K562 (cell line): Measurements from ENCODE around the gene PITX2. TPM values are rescaled to one million over a fixed set of nuclear protein-coding genes. Genes with fewer than 3 reads are reported as not detected.

Source experiments
- ATAC-seq: fragments of 200-7000 bp; cut with Tn5 transposase; 3 replicates; pipeline ENCODE4 v1.9.1; 2020; ENCODE audit warnings: moderate library complexity
- BruUV-seq: library from RNA; stranded (reverse); fragments of 400-500 nt; replicated peaks from 2 replicates; lab custom pipeline; 2021; lab: Mats Ljungman, UMichigan
- CTCF ChIA-PET: fragments of 300-600 bp; formaldehyde crosslinking; extraction: SDS; loops from one replicate; lab custom pipeline; 2021; ENCODE audit warnings: low intra/inter-chr PET ratio; lab: Yijun Ruan, JAX
- POLR2A ChIA-PET: fragments of 300-600, 350-650 bp; sonication (Branson Sonifier 250); formaldehyde crosslinking; extraction: SDS; loops from one replicate; lab custom pipeline; 2021; ENCODE audit warnings: antibody characterized with exemption, inconsistent platforms; lab: Yijun Ruan, JAX
- DNase-seq, 4 experiments: peaks; one replicate each; pipeline versions ENCODE4 v3.0.0 to v3.0.0-alpha.2; 2011 to 2018; ENCODE audit warnings: low spot score in 3 of 4, mixed read lengths in 3 of 4; ENCODE audit errors: extremely low read depth in 1 of 4
- FAIRE-seq: peaks from 2 replicates; lab custom pipeline; 2011; peaks lifted over from hg19 to GRCh38; lab: Jason Lieb, UNC
- H2AFZ ChIP-seq: 2 replicates; pipeline ENCODE4 v1.6.0; 2011; ENCODE audit warnings: low read depth, low read length, control low read depth, inconsistent platforms
- H3K27ac ChIP-seq: fragments of 200-600 bp; 3 replicates; pipeline ENCODE4 v1.8.0; 2011; ENCODE audit warnings: low read depth, mild to moderate bottlenecking, control low read depth, inconsistent platforms, low read length, moderate library complexity, mixed read lengths; ENCODE audit errors: extremely low read depth
- H3K27me3 ChIP-seq, 2 experiments: fragments of 300-600 bp in 1 of 2; 2 replicates in 1 of 2; 3 replicates in 1 of 2; pipeline versions ENCODE4 v1.6.0 to v1.8.0; 2011; ENCODE audit warnings: inconsistent platforms in 2 of 2, low read length in 2 of 2, mild to moderate bottlenecking in 1 of 2, mixed read lengths in 1 of 2, moderate library complexity in 1 of 2; ENCODE audit not compliant: control insufficient read depth in 2 of 2, insufficient read depth in 2 of 2
- H3K36me3 ChIP-seq: fragments of 300-600 bp; 3 replicates; pipeline ENCODE4 v1.8.0; 2011; ENCODE audit warnings: mild to moderate bottlenecking, low read length, inconsistent platforms; ENCODE audit not compliant: control insufficient read depth, insufficient read depth
- H3K4me1 ChIP-seq, 2 experiments: fragments of 200-600 bp in 1 of 2; replicated peaks in 1 of 2; 2 replicates in 1 of 2; 3 replicates in 1 of 2; pipeline versions ENCODE4 v1.5.1 to v1.8.0; 2011; ENCODE audit warnings: inconsistent platforms in 2 of 2, low read length in 2 of 2, mild to moderate bottlenecking in 1 of 2, mixed read lengths in 1 of 2, moderate library complexity in 1 of 2; ENCODE audit not compliant: control insufficient read depth in 2 of 2, insufficient read depth in 2 of 2
- H3K4me2 ChIP-seq: 2 replicates; pipeline ENCODE4 v1.6.1; 2011; ENCODE audit warnings: low read length, control low read depth, inconsistent platforms, mixed read lengths; ENCODE audit not compliant: insufficient read depth
- H3K4me3 ChIP-seq: fragments of 200-600 bp; sonication (generic), shearing (Covaris generic); 2 replicates; pipeline ENCODE4 v1.5.1; 2016; ENCODE audit warnings: control low read depth, inconsistent platforms
- H3K79me2 ChIP-seq: fragments of 200-600 bp; 3 replicates; pipeline ENCODE4 v1.8.0; 2011; ENCODE audit warnings: low read length, inconsistent platforms; ENCODE audit not compliant: control insufficient read depth, insufficient read depth
- H3K9ac ChIP-seq, 2 experiments: 2 replicates each; pipeline versions ENCODE4 v1.6.0 to v1.6.1; 2011; ENCODE audit warnings: low read depth in 2 of 2, low read length in 2 of 2, control low read depth in 1 of 2, inconsistent platforms in 1 of 2, mild to moderate bottlenecking in 1 of 2, mixed read lengths in 1 of 2; ENCODE audit not compliant: insufficient read depth in 1 of 2
- H3K9me1 ChIP-seq: one replicate; pipeline ENCODE4 v1.6.0; 2011; ENCODE audit warnings: inconsistent platforms, mild to moderate bottlenecking, low read length, moderate library complexity; ENCODE audit not compliant: control insufficient read depth, insufficient read depth
- H3K9me3 ChIP-seq: replicated peaks from 2 replicates; pipeline ENCODE4 v1.5.1; 2011; ENCODE audit warnings: low read depth, low read length, inconsistent platforms; ENCODE audit not compliant: control insufficient read depth, insufficient read depth
- H4K20me1 ChIP-seq: replicated peaks from 2 replicates; pipeline ENCODE4 v1.6.1; 2011; ENCODE audit warnings: low read length, inconsistent platforms, mixed read lengths; ENCODE audit not compliant: control insufficient read depth, insufficient read depth
- DACH1 ChIP-seq: fragments of 450-650 bp; IDR thresholded peaks from 2 replicates; pipeline ENCODE4 v1.6.1; 2018; ENCODE audit not compliant: partially characterized antibody
- KLF16 ChIP-seq: IDR thresholded peaks from 2 replicates; pipeline ENCODE4 v1.6.1; 2016; ENCODE audit warnings: antibody characterized with exemption
- POLR2AphosphoS2 ChIP-seq: IDR thresholded peaks from 2 replicates; pipeline ENCODE4 v1.6.1; 2012; ENCODE audit warnings: low read length, improper control_type of control experiment
- SETDB1 ChIP-seq: IDR thresholded peaks from one replicate; pipeline ENCODE4 v1.6.1; 2012; ENCODE audit warnings: low read length, control low read depth, inconsistent platforms
- SMARCA4 ChIP-seq: fragments of 450-650 bp; IDR thresholded peaks from 2 replicates; pipeline ENCODE4 v1.6.1; 2016
- ZNF134 ChIP-seq: fragments of 250-450 bp; sonication (Bioruptor Pico); conservative IDR thresholded peaks from 2 replicates; pipeline ENCODE4 v1.4.0; 2020
- WGBS: fragments of 100-300 bp; shearing (Covaris generic); methylation state at CpG from one replicate; pipeline ENCODE4 v1.1.6; 2016; ENCODE audit warnings: low coverage, mixed read lengths; ENCODE audit not compliant: insufficient coverage; ENCODE audit errors: missing lambda C conversion rate; 5-methylcytosine and 5-hydroxymethylcytosine counted together
- in situ Hi-C: fragments of 300-500 bp; cut with MboI; formaldehyde crosslinking; loops from 4 replicates; pipeline ENCODE4 v1.15.0; 2018; ENCODE audit warnings: inconsistent platforms, mixed read lengths
- intact Hi-C: fragments of 100-400 bp; cut with micrococcal nuclease; formaldehyde crosslinking; loops from 2 replicates; pipeline ENCODE4 v1.14.2; 2022
- polyA plus RNA-seq, 8 experiments: library from polyadenylated mRNA; depleted of rRNA in 4 of 8; stranded (reverse) in 5 of 8; unstranded in 3 of 8; fragments of >200 nt; fragmentation: Nextera tagmentation in 2 of 8; fragmentation: Illumina TruSeq in 1 of 8; extraction: Ambion mirVana in 2 of 8; extraction: Trizol in 1 of 8; gene quantifications; 2 replicates each; pipeline versions ENCODE4 v1.2.1 to v1.2.3, GENCODE V29; 2011 to 2014; ENCODE audit warnings: inconsistent platforms in 1 of 8, missing spikeins in 1 of 8
- total RNA-seq, 7 experiments: library from RNA; depleted of rRNA in 6 of 7; stranded (reverse); fragments of >200 nt in 6 of 7; fragmentation: Illumina TruSeq in 2 of 7; extraction: Trizol in 2 of 7; gene quantifications; 2 replicates each; pipeline versions ENCODE4 v1.2.1 to v1.2.3, GENCODE V29; 2011 to 2021; ENCODE audit warnings: low replicate concordance in 1 of 7
- TF ChIP-seq, protein P1 (sequence below): sonication (generic); formaldehyde crosslinking; IDR thresholded peaks from 2 replicates; pipeline ENCODE4 v1.8.0; 2022; ENCODE audit warnings: missing genetic modification reagents, mild to moderate bottlenecking, borderline replicate concordance
- TF ChIP-seq, protein P2 (sequence below): fragments of 250-450 bp; sonication (Bioruptor Pico); IDR thresholded peaks from 2 replicates; pipeline ENCODE4 v1.6.1; 2021; ENCODE audit warnings: mild to moderate bottlenecking
- TF ChIP-seq, protein P3 (sequence below): fragments of 250-450 bp; sonication (Bioruptor Pico); IDR thresholded peaks from 2 replicates; pipeline ENCODE4 v1.4.0; 2020; ENCODE audit warnings: mild to moderate bottlenecking, moderate library complexity, borderline replicate concordance
- TF ChIP-seq, protein P4 (sequence below), 3 experiments: fragments of 200-800 bp in 1 of 3; sonication (Bioruptor generic) in 1 of 3; sonication (generic) in 1 of 3; formaldehyde crosslinking in 1 of 3; IDR thresholded peaks; 2 replicates each; pipeline versions ENCODE4 v1.6.1 to v1.8.0; 2016 to 2022; ENCODE audit warnings: mild to moderate bottlenecking in 2 of 3, missing compliant biosample characterization in 2 of 3, missing genetic modification characterization in 2 of 3, missing genetic modification reagents in 1 of 3

PITX2 gene
- total and polyA plus RNA-seq, 9 of the 15 experiments (the other 6 are each of a cell fraction or from before 2014, with no cell fraction given), result 0.08 TPM; not detected in 8

DNA sequence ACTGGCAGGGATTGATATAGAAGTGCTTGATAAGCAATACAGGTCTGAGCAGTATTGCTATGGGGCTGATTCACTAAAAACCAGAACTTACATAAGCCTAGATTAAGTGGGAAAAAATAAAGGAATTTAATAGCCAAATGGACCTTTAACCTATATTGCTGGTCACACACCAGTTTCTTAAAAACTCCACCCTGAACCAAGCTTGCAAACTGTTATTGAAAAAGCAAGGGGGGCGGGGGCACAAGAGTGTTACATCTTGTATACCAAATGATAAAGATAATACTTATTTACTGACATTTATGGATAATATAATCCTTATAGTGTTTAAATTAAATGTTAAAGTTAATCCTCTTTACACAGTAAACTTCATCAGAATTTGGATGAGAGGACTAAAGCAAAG is 40.3 kb upstream of the PITX2 start:
- DNase-seq (no peak), FAIRE-seq (no peak), ATAC-seq (no peak)
- in situ Hi-C loops (no loop called here), intact Hi-C loops (no loop called here)
- WGBS, result 0% methylated on average over 1 of the region's 1 CpG
- BruUV-seq, result no TSS peak
- Histone ChIP-seq H3K27ac (no peak overlapping the region), H3K79me2 (no peaks in the 10 kb centered on the region), H3K4me3 (no peak overlapping the region), H3K9me1 (no peaks in the 10 kb centered on the region), H4K20me1 (no peaks in the 10 kb centered on the region), H3K9ac (no peak overlapping the region), H2AFZ (no peak overlapping the region), H3K9me3 (no peaks in the 10 kb centered on the region), H3K36me3 (no peaks in the 10 kb centered on the region), H3K4me1 (no peaks in the 10 kb centered on the region), H3K4me2 (no peak overlapping the region), H3K27me3 (no peaks in the 10 kb centered on the region)
- CTCF ChIA-PET, result no interaction called here
- POLR2A ChIA-PET, result no interaction called here
- no peak for TF ChIP-seq KLF16
- TF ChIP-seq, protein P1, sequence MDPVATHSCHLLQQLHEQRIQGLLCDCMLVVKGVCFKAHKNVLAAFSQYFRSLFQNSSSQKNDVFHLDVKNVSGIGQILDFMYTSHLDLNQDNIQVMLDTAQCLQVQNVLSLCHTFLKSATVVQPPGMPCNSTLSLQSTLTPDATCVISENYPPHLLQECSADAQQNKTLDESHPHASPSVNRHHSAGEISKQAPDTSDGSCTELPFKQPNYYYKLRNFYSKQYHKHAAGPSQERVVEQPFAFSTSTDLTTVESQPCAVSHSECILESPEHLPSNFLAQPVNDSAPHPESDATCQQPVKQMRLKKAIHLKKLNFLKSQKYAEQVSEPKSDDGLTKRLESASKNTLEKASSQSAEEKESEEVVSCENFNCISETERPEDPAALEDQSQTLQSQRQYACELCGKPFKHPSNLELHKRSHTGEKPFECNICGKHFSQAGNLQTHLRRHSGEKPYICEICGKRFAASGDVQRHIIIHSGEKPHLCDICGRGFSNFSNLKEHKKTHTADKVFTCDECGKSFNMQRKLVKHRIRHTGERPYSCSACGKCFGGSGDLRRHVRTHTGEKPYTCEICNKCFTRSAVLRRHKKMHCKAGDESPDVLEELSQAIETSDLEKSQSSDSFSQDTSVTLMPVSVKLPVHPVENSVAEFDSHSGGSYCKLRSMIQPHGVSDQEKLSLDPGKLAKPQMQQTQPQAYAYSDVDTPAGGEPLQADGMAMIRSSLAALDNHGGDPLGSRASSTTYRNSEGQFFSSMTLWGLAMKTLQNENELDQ (CRISPR knock-in tag), result no peak

DNA sequence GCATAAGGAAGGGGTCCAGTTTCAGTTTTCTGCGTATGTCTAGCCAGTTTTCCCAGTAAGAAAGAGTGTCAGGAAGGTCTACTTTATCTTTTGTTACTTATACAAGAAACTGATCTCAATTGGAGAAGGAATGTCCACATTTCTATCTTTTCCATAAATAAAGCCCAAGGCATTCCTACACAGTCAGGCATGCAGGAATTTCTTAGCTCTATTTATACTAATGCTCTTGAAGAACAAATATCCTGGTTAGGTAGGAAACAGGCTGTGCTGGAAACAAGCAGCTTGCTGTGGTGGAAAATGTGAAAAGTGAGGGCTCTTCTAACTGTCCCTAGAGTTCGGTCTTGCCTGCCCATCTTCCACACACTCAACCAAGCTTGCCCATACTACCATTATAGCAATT is 37.9 kb upstream of the PITX2 start:
- H3K9me1 ChIP-seq, result no peaks in the 10 kb centered on the region
- no TSS peak for BruUV-seq
- ChIA-PET POLR2A (no interaction called here), CTCF (no interaction called here)
- no peaks in the 10 kb centered on the region for H3K79me2 ChIP-seq
- TF ChIP-seq SMARCA4 (no peak), POLR2AphosphoS2 (no peak), ZNF134 (CRISPR knock-in tag) (no peak), SETDB1 (no peak), DACH1 (no peak)
- TF ChIP-seq, protein P2, sequence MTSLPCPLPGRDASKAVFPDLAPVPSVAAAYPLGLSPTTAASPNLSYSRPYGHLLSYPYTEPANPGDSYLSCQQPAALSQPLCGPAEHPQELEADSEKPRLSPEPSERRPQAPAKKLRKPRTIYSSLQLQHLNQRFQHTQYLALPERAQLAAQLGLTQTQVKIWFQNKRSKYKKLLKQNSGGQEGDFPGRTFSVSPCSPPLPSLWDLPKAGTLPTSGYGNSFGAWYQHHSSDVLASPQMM (CRISPR knock-in tag), result no peak
- TF ChIP-seq, protein P3, sequence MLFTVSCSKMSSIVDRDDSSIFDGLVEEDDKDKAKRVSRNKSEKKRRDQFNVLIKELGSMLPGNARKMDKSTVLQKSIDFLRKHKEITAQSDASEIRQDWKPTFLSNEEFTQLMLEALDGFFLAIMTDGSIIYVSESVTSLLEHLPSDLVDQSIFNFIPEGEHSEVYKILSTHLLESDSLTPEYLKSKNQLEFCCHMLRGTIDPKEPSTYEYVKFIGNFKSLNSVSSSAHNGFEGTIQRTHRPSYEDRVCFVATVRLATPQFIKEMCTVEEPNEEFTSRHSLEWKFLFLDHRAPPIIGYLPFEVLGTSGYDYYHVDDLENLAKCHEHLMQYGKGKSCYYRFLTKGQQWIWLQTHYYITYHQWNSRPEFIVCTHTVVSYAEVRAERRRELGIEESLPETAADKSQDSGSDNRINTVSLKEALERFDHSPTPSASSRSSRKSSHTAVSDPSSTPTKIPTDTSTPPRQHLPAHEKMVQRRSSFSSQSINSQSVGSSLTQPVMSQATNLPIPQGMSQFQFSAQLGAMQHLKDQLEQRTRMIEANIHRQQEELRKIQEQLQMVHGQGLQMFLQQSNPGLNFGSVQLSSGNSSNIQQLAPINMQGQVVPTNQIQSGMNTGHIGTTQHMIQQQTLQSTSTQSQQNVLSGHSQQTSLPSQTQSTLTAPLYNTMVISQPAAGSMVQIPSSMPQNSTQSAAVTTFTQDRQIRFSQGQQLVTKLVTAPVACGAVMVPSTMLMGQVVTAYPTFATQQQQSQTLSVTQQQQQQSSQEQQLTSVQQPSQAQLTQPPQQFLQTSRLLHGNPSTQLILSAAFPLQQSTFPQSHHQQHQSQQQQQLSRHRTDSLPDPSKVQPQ (CRISPR knock-in tag), result no peak
- TF ChIP-seq, protein P4, sequence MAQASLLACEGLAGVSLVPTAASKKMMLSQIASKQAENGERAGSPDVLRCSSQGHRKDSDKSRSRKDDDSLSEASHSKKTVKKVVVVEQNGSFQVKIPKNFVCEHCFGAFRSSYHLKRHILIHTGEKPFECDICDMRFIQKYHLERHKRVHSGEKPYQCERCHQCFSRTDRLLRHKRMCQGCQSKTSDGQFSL (CRISPR knock-in tag; IDR thresholded peaks at IDR 0.05), result no peak
- TF ChIP-seq, protein P4 (tag; IDR thresholded peaks at IDR 0.05), result no peak
- no peaks in the 10 kb centered on the region for H3K9me3 ChIP-seq
- no peak overlapping the region for H3K4me2 ChIP-seq
- FAIRE-seq (no peak), ATAC-seq (no peak), DNase-seq (no peak)
- 4% methylated on average over 2 of the region's 2 CpGs for WGBS
- H3K9ac ChIP-seq, result no peak overlapping the region
- no peaks in the 10 kb centered on the region for H3K36me3 ChIP-seq
- H4K20me1 ChIP-seq, result no peaks in the 10 kb centered on the region
- H3K4me1 ChIP-seq, result no peaks in the 10 kb centered on the region
- no peak overlapping the region for H2AFZ ChIP-seq
- in situ Hi-C loops, result no loop called here
- no peaks in the 10 kb centered on the region for H3K27me3 ChIP-seq
- no peak overlapping the region for H3K27ac ChIP-seq
- intact Hi-C loops, result no loop called here
- H3K4me3 ChIP-seq, result no peak overlapping the region
